CD14-positive monocyte (primary cell): ENCODE results near the gene ARHGAP44. TPM values are rescaled to one million over a fixed set of nuclear protein-coding genes. Genes with fewer than 3 reads are reported as not detected.

ENCODE experiments used
- DNase-seq, 3 donors: peaks; one replicate each; pipeline ENCODE4 v3.0.0-alpha.2; 2011 to 2022
- H2AFZ ChIP-seq: 2 replicates; pipeline ENCODE4 v1.6.0; 2012; ENCODE audit warnings: mild to moderate bottlenecking, low read depth, low read length, inconsistent platforms; ENCODE audit not compliant: insufficient read depth, poor library complexity, severe bottlenecking
- H3K27ac ChIP-seq, 2 donors: 1 replicate in 1 of 2; 2 replicates in 1 of 2; pipeline ENCODE4 v1.5.1; 2012 to 2013; ENCODE audit warnings: low read length in 2 of 2, control low read depth in 1 of 2, inconsistent platforms in 1 of 2, low read depth in 1 of 2, mild to moderate bottlenecking in 1 of 2
- H3K27me3 ChIP-seq, 2 donors: one replicate each; pipeline versions ENCODE4 v1.6.0 to v1.6.1; 2011 to 2013; ENCODE audit warnings: low read length in 2 of 2; ENCODE audit not compliant: control insufficient read depth in 2 of 2, insufficient read depth in 2 of 2
- H3K36me3 ChIP-seq, 2 donors: replicated peaks in 1 of 2; 1 replicate in 1 of 2; 2 replicates in 1 of 2; pipeline versions ENCODE4 v1.5.1 to v1.6.1; 2012 to 2013; ENCODE audit warnings: low read length in 2 of 2, control low read depth in 1 of 2, inconsistent platforms in 1 of 2, mild to moderate bottlenecking in 1 of 2; ENCODE audit not compliant: insufficient read depth in 2 of 2, control insufficient read depth in 1 of 2
- H3K4me1 ChIP-seq, 2 donors: 1 replicate in 1 of 2; 2 replicates in 1 of 2; pipeline versions ENCODE4 v1.5.1 to v1.6.1; 2012 to 2013; ENCODE audit warnings: low read length in 2 of 2, control low read depth in 1 of 2, inconsistent platforms in 1 of 2, mild to moderate bottlenecking in 1 of 2, moderate library complexity in 1 of 2; ENCODE audit not compliant: insufficient read depth in 2 of 2, control insufficient read depth in 1 of 2
- H3K4me2 ChIP-seq: replicated peaks from 2 replicates; pipeline ENCODE3; 2012; ENCODE audit warnings: low read length, moderate library complexity, mild to moderate bottlenecking; ENCODE audit not compliant: poor library complexity, severe bottlenecking; ENCODE audit errors: extremely low read depth
- H3K4me3 ChIP-seq, 3 experiments: fragments of 200-600 bp in 1 of 3; sonication (generic) in 1 of 3; replicated peaks in 1 of 3; 1 replicate in 2 of 3; 2 replicates in 1 of 3; pipeline ENCODE4 v1.5.1; 2011 to 2013; ENCODE audit warnings: low read length in 3 of 3, mild to moderate bottlenecking in 3 of 3, control low read depth in 2 of 3, low read depth in 2 of 3, inconsistent platforms in 1 of 3, moderate library complexity in 1 of 3
- H3K79me2 ChIP-seq: 2 replicates; pipeline ENCODE4 v1.6.0; 2012; ENCODE audit warnings: mild to moderate bottlenecking, control low read depth, inconsistent platforms, low read length, moderate library complexity; ENCODE audit not compliant: insufficient read depth
- H3K9ac ChIP-seq: 2 replicates; pipeline ENCODE4 v1.6.0; 2017; ENCODE audit warnings: low read length, mild to moderate bottlenecking; ENCODE audit not compliant: insufficient read depth, poor library complexity, severe bottlenecking
- H3K9me3 ChIP-seq, 2 donors: replicated peaks in 1 of 2; 1 replicate in 1 of 2; 2 replicates in 1 of 2; pipeline versions ENCODE4 v1.5.1 to v1.6.1; 2012 to 2013; ENCODE audit warnings: low read length in 2 of 2, control low read depth in 1 of 2; ENCODE audit not compliant: control insufficient read depth in 1 of 2, insufficient read depth in 1 of 2
- H4K20me1 ChIP-seq: 2 replicates; pipeline ENCODE4 v1.6.0; 2012; ENCODE audit warnings: mild to moderate bottlenecking, low read length, control low read depth, moderate library complexity; ENCODE audit not compliant: insufficient read depth
- H3K27ac Mint-ChIP-seq, 7 donors: one replicate each; pipeline ENCODE4 v1.8.0; 2020; ENCODE audit warnings: mild to moderate bottlenecking in 7 of 7, mixed read lengths in 7 of 7, moderate library complexity in 6 of 7, inconsistent platforms in 2 of 7
- H3K27me3 Mint-ChIP-seq, 3 donors: one replicate each; pipeline ENCODE4 v1.8.0; 2021 to 2022; ENCODE audit warnings: low read depth in 3 of 3, mild to moderate bottlenecking in 3 of 3, mixed read lengths in 3 of 3, moderate library complexity in 3 of 3, inconsistent platforms in 1 of 3
- H3K36me3 Mint-ChIP-seq, 2 donors: one replicate each; pipeline ENCODE4 v1.8.0; 2020; ENCODE audit warnings: mixed read lengths in 2 of 2, inconsistent platforms in 1 of 2, mild to moderate bottlenecking in 1 of 2
- H3K4me1 Mint-ChIP-seq: one replicate; pipeline ENCODE4 v1.8.0; 2020; ENCODE audit warnings: mild to moderate bottlenecking, mixed read lengths
- H3K4me3 Mint-ChIP-seq, 2 donors: one replicate each; pipeline ENCODE4 v1.8.0; 2020; ENCODE audit warnings: mild to moderate bottlenecking in 2 of 2, mixed read lengths in 2 of 2, moderate library complexity in 1 of 2
- H3K9me3 Mint-ChIP-seq, 7 donors: one replicate each; pipeline ENCODE4 v1.8.0; 2020 to 2022; ENCODE audit warnings: mixed read lengths in 7 of 7, mild to moderate bottlenecking in 6 of 7, moderate library complexity in 6 of 7, inconsistent platforms in 2 of 7
- WGBS: methylation state at CpG from one replicate; pipeline ENCODE4 v1.1.5; 2013; ENCODE audit warnings: missing lambda C conversion rate; ENCODE audit not compliant: insufficient coverage; 5-methylcytosine and 5-hydroxymethylcytosine counted together
- intact Hi-C, 2 donors: fragments of 100-400 bp; cut with micrococcal nuclease; formaldehyde crosslinking; loops; one replicate each; pipeline versions ENCODE4 v1.15.0 to v1.15.1; 2023
- polyA plus RNA-seq, 3 donors: library from polyadenylated mRNA; depleted of rRNA in 1 of 3; unstranded in 2 of 3; stranded (reverse) in 1 of 3; fragments of 300-500 nt in 2 of 3; fragments of >200 nt in 1 of 3; fragmentation: Illumina TruSeq in 2 of 3; gene quantifications; 1 replicate in 2 of 3; 2 replicates in 1 of 3; pipeline ENCODE4 v1.2.3, GENCODE V29; 2012 to 2021
- TF ChIP-seq, protein P1 (sequence below): fragments of 200-600 bp; IDR thresholded peaks from one replicate; pipeline ENCODE4 v1.8.0; 2022; ENCODE audit warnings: antibody characterized with exemption, mild to moderate bottlenecking

ARHGAP44 gene
- polyA plus RNA-seq, 3 donors: not detected

DNA sequence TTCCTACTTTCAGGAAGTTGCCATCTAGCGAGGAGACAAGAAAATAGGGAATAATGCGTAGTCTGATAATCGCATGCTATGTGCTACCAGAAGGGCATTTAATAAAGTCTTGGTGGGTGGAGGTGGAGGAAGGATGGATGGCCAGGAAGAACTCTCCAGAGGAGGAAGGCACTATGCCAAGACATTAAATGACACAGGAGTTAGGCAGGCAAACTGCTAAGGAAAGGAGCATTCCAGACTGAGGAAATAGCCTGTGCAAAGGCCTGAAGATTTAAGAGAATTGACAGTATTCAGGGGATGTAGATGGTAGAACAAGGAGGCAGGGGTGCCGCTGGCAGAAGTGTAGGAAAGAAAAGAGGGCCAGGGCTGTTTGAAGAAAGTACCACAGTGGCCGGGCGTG is 19.3 kb upstream of the ARHGAP44 start:
- Mint-ChIP-seq H3K27ac (no peak overlapping the region), H3K27me3 (no peaks in the 10 kb centered on the region), H3K36me3 (no peaks in the 10 kb centered on the region), H3K4me3 (no peak overlapping the region), H3K4me1 (no peaks in the 10 kb centered on the region), H3K9me3 (peaks cover 0 to 10% (median 8%) of the 10 kb centered on the region in 7 donors)
- H2AFZ ChIP-seq: no peak overlapping the region
- H3K4me3 ChIP-seq: no peak overlapping the region
- H3K4me2 ChIP-seq: no peak overlapping the region
- no peaks in the 10 kb centered on the region for H3K36me3 ChIP-seq
- intact Hi-C loops: no loop called here
- DNase-seq: no peak
- no peaks in the 10 kb centered on the region for H3K27me3 ChIP-seq
- H3K79me2 ChIP-seq: no peaks in the 10 kb centered on the region
- no peaks in the 10 kb centered on the region for H3K4me1 ChIP-seq
- H3K9ac ChIP-seq: no peak overlapping the region
- H3K27ac ChIP-seq: no peak overlapping the region
- 89% methylated on average over 4 of the region's 6 CpGs for WGBS
- H3K9me3 ChIP-seq: peaks cover 6 to 7% of the 10 kb centered on the region in 2 donors
- TF ChIP-seq, protein P1, sequence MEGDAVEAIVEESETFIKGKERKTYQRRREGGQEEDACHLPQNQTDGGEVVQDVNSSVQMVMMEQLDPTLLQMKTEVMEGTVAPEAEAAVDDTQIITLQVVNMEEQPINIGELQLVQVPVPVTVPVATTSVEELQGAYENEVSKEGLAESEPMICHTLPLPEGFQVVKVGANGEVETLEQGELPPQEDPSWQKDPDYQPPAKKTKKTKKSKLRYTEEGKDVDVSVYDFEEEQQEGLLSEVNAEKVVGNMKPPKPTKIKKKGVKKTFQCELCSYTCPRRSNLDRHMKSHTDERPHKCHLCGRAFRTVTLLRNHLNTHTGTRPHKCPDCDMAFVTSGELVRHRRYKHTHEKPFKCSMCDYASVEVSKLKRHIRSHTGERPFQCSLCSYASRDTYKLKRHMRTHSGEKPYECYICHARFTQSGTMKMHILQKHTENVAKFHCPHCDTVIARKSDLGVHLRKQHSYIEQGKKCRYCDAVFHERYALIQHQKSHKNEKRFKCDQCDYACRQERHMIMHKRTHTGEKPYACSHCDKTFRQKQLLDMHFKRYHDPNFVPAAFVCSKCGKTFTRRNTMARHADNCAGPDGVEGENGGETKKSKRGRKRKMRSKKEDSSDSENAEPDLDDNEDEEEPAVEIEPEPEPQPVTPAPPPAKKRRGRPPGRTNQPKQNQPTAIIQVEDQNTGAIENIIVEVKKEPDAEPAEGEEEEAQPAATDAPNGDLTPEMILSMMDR: no peak
- H4K20me1 ChIP-seq: no peaks in the 10 kb centered on the region

DNA sequence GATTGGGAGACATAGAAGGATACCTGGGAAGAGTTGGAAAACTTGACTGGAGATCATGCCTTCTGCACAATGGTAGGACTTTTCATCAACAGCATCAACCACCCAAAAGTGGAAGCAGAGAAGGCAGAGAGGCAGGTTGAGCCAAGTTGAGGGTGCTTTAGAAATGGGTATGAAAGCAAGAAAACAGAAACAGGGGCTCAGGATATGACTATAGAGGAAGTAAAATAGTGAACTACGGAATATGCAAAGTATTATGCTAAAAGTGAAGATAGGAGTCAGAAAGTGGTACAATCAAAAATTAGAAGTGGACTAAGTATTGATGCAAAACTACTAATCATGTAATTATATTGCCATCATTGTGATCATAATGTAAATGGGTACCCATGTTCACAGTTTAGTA is 16.1 kb upstream of the ARHGAP44 start:
- intact Hi-C loops: no loop called here
- no peak overlapping the region for H3K9ac ChIP-seq
- TF ChIP-seq, protein P1: no peak
- H3K36me3 ChIP-seq: no peaks in the 10 kb centered on the region
- no peak overlapping the region for H3K27ac ChIP-seq
- no peak overlapping the region for H3K4me2 ChIP-seq
- H2AFZ ChIP-seq: no peak overlapping the region
- WGBS: no CpG with 5 or more reads among the region's 1 CpG
- no peaks in the 10 kb centered on the region for H3K4me1 Mint-ChIP-seq
- H3K4me1 ChIP-seq: no peaks in the 10 kb centered on the region
- H3K27ac Mint-ChIP-seq: no peak overlapping the region
- H3K4me3 Mint-ChIP-seq: no peak overlapping the region
- H3K4me3 ChIP-seq: no peak overlapping the region
- H3K36me3 Mint-ChIP-seq: no peaks in the 10 kb centered on the region
- H3K9me3 ChIP-seq: peaks cover 6 to 7% of the 10 kb centered on the region in 2 donors
- H3K9me3 Mint-ChIP-seq: peaks cover 3 to 12% (median 8%) of the 10 kb centered on the region in 7 donors
- DNase-seq: no peak
- no peaks in the 10 kb centered on the region for H4K20me1 ChIP-seq
- H3K79me2 ChIP-seq: no peaks in the 10 kb centered on the region
- H3K27me3 Mint-ChIP-seq: peaks cover 0 to 2% (median 0%) of the 10 kb centered on the region in 3 donors
- H3K27me3 ChIP-seq: no peaks in the 10 kb centered on the region
